22Rv1 (cell line): ENCODE data around the gene TNRC6B.

Experiments
- ZFX ChIP-seq: fragments of 450-650 bp; IDR thresholded peaks from 2 replicates; pipeline ENCODE4 v1.6.1; 2017; ENCODE audit warnings: antibody characterized with exemption, borderline replicate concordance
- TF ChIP-seq, protein P1 (sequence below): fragments of 450-650 bp; IDR thresholded peaks from 2 replicates; pipeline ENCODE4 v1.5.1; 2017; ENCODE audit warnings: mild to moderate bottlenecking

DNA sequence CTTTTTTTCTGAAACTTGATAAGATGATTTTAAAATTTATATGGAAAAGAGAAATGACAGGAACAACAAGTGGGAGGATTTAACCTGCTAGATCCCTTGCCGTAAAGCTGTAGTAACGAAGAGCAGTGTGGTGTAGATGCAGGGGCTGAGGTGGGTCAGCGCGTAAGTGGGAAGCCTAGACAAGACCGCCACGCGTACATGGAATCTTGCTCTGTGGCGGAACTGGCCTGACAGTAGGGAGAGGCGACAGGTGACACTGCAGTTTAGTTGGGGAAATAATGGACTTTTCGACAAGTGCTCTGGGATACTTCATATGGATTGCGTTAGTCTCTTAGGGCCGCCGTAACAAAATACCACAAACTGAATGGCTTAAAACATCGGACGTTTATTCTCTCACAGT lies 28.8 kb downstream of the TNRC6B start:
- TF ChIP-seq, protein P1, sequence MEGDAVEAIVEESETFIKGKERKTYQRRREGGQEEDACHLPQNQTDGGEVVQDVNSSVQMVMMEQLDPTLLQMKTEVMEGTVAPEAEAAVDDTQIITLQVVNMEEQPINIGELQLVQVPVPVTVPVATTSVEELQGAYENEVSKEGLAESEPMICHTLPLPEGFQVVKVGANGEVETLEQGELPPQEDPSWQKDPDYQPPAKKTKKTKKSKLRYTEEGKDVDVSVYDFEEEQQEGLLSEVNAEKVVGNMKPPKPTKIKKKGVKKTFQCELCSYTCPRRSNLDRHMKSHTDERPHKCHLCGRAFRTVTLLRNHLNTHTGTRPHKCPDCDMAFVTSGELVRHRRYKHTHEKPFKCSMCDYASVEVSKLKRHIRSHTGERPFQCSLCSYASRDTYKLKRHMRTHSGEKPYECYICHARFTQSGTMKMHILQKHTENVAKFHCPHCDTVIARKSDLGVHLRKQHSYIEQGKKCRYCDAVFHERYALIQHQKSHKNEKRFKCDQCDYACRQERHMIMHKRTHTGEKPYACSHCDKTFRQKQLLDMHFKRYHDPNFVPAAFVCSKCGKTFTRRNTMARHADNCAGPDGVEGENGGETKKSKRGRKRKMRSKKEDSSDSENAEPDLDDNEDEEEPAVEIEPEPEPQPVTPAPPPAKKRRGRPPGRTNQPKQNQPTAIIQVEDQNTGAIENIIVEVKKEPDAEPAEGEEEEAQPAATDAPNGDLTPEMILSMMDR, result no peak
- TF ChIP-seq ZFX, result no peak
